SK-N-SH (cell line): Measurements from ENCODE around the gene SHLD1. TPM values are rescaled to one million over a fixed set of nuclear protein-coding genes. Genes with fewer than 3 reads are reported as not detected.

Source experiments
- CTCF ChIA-PET: fragments of 300-600, 350-600 bp; formaldehyde crosslinking; extraction: SDS; loops from one replicate; lab custom pipeline; 2021; lab: Yijun Ruan, JAX
- POLR2A ChIA-PET: fragments of 350-600 bp; sonication (Branson Sonifier 250); formaldehyde crosslinking; extraction: SDS; loops from one replicate; lab custom pipeline; 2020; ENCODE audit warnings: antibody characterized with exemption, inconsistent platforms; lab: Yijun Ruan, JAX
- DNase-seq: peaks from one replicate; pipeline ENCODE4 v3.0.0; 2012
- H2AFZ ChIP-seq: fragments of 200-600 bp; sonication (generic); 2 replicates; pipeline ENCODE4 v1.8.1; 2016; ENCODE audit warnings: antibody characterized with exemption, mild to moderate bottlenecking, low read depth
- H3F3A ChIP-seq: fragments of 200-600 bp; sonication (generic); replicated peaks from 2 replicates; pipeline ENCODE3; 2016; ENCODE audit warnings: antibody characterized with exemption, mild to moderate bottlenecking; ENCODE audit not compliant: insufficient read depth
- H3K27ac ChIP-seq, 2 experiments: fragments of 200-500 bp in 1 of 2; fragments of 200-600 bp in 1 of 2; sonication (Bioruptor generic) in 1 of 2; sonication (generic), shearing (Covaris generic) in 1 of 2; 2 replicates each; pipeline versions ENCODE4 v1.5.1 to v1.6.1; 2014 to 2016; ENCODE audit warnings: low read depth in 2 of 2, inconsistent platforms in 1 of 2, low read length in 1 of 2, mild to moderate bottlenecking in 1 of 2, mixed read lengths in 1 of 2
- H3K27me3 ChIP-seq: fragments of 200-600 bp; sonication (generic), shearing (Covaris generic); 2 replicates; pipeline ENCODE4 v1.6.1; 2016; ENCODE audit warnings: mixed run types; ENCODE audit not compliant: insufficient read depth
- H3K36me3 ChIP-seq, 2 experiments: fragments of 200-500 bp in 1 of 2; fragments of 200-600 bp in 1 of 2; sonication (Bioruptor generic) in 1 of 2; sonication (generic) in 1 of 2; replicated peaks in 1 of 2; 2 replicates each; pipeline versions ENCODE3 to v1.5.1; 2014 to 2016; ENCODE audit warnings: low read length in 1 of 2, mild to moderate bottlenecking in 1 of 2; ENCODE audit not compliant: insufficient read depth in 2 of 2, control insufficient read depth in 1 of 2
- H3K4me1 ChIP-seq, 2 experiments: fragments of 200-500 bp in 1 of 2; fragments of 200-600 bp in 1 of 2; sonication (Bioruptor generic) in 1 of 2; sonication (generic), shearing (Covaris generic) in 1 of 2; 2 replicates each; pipeline versions ENCODE4 v1.5.1 to v1.6.1; 2014 to 2016; ENCODE audit warnings: low read depth in 1 of 2, low read length in 1 of 2, mixed run types in 1 of 2; ENCODE audit not compliant: insufficient read depth in 2 of 2, control insufficient read depth in 1 of 2
- H3K4me2 ChIP-seq: fragments of 200-600 bp; sonication (generic), shearing (Covaris generic); 2 replicates; pipeline ENCODE4 v1.6.1; 2017; ENCODE audit warnings: mixed run types
- H3K4me3 ChIP-seq, 2 experiments: fragments of 200-500 bp in 1 of 2; fragments of 200-600 bp in 1 of 2; sonication (Bioruptor generic) in 1 of 2; sonication (generic), shearing (Covaris generic) in 1 of 2; 2 replicates each; pipeline versions ENCODE4 v1.5.1 to v1.8.1; 2014 to 2016; ENCODE audit warnings: low read depth in 2 of 2, inconsistent platforms in 1 of 2, low read length in 1 of 2, mild to moderate bottlenecking in 1 of 2, mixed read lengths in 1 of 2, moderate library complexity in 1 of 2
- H3K79me2 ChIP-seq: fragments of 200-600 bp; sonication (generic); 2 replicates; pipeline ENCODE4 v1.8.1; 2017; ENCODE audit warnings: mild to moderate bottlenecking; ENCODE audit not compliant: insufficient read depth
- H3K9ac ChIP-seq: fragments of 200-600 bp; sonication (generic); 2 replicates; pipeline ENCODE4 v1.6.1; 2017; ENCODE audit warnings: mixed run types
- H3K9me2 ChIP-seq: fragments of 200-600 bp; sonication (generic); 2 replicates; pipeline ENCODE4 v1.6.1; 2017; ENCODE audit warnings: mixed run types
- H3K9me3 ChIP-seq: fragments of 200-600 bp; sonication (generic); 2 replicates; pipeline ENCODE4 v1.6.1; 2017; ENCODE audit warnings: mixed run types, mild to moderate bottlenecking, moderate library complexity
- H4K20me1 ChIP-seq: fragments of 200-600 bp; sonication (generic); 2 replicates; pipeline ENCODE4 v1.6.1; 2017; ENCODE audit warnings: mild to moderate bottlenecking, mixed run types; ENCODE audit not compliant: insufficient read depth
- EP300 ChIP-seq, 2 experiments: IDR thresholded peaks; 2 replicates each; pipeline versions ENCODE4 v1.4.0 to v1.6.1; 2012; ENCODE audit warnings: borderline replicate concordance in 1 of 2, low read depth in 1 of 2, low read length in 1 of 2
- GATA2 ChIP-seq: sonication (generic); formaldehyde crosslinking; IDR thresholded peaks from 2 replicates; pipeline ENCODE4 v1.5.0; 2020; ENCODE audit warnings: mild to moderate bottlenecking, missing genetic modification reagents
- JUND ChIP-seq: IDR thresholded peaks from 2 replicates; pipeline ENCODE4 v1.4.0; 2012
- NFIC ChIP-seq: IDR thresholded peaks from 2 replicates; pipeline ENCODE4 v1.4.0; 2012; ENCODE audit warnings: borderline replicate concordance
- RCOR1 ChIP-seq: fragments of 150-350 bp; IDR thresholded peaks from 2 replicates; pipeline ENCODE4 v1.6.1; 2017; ENCODE audit warnings: antibody characterized with exemption, low read length
- RFX5 ChIP-seq: IDR thresholded peaks from 2 replicates; pipeline ENCODE4 v1.6.1; 2012; ENCODE audit warnings: mild to moderate bottlenecking, improper control_type of control experiment, low read length
- TAF1 ChIP-seq: IDR thresholded peaks from 2 replicates; pipeline ENCODE4 v1.6.1; 2012; ENCODE audit warnings: low read depth, mild to moderate bottlenecking, low read length, moderate library complexity, borderline replicate concordance
- TCF12 ChIP-seq: IDR thresholded peaks from 2 replicates; pipeline ENCODE4 v1.4.0; 2012
- WGBS: methylation state at CpG from one replicate; pipeline ENCODE4 v1.1.6; 2017; ENCODE audit warnings: low lambda C conversion rate; 5-methylcytosine and 5-hydroxymethylcytosine counted together
- polyA plus RNA-seq, 3 experiments: library from polyadenylated mRNA; depleted of rRNA; stranded (reverse); fragments of >200 nt; gene quantifications; 2 replicates each; pipeline ENCODE4 v1.2.3, GENCODE V29; 2012
- TF ChIP-seq, protein P1 (sequence below): fragments of 150-350 bp; IDR thresholded peaks from 2 replicates; pipeline ENCODE4 v1.6.1; 2016; ENCODE audit warnings: mild to moderate bottlenecking, low read depth, low read length
- TF ChIP-seq, protein P2 (sequence below): IDR thresholded peaks from 2 replicates; pipeline ENCODE4 v1.6.1; 2012; ENCODE audit warnings: mild to moderate bottlenecking, low read depth, low read length, moderate library complexity
- TF ChIP-seq, protein P3 (sequence below): IDR thresholded peaks from 2 replicates; pipeline ENCODE4 v1.4.0; 2012; ENCODE audit warnings: low read depth

The SHLD1 gene
- polyA plus RNA-seq, 1 of the 3 experiments (the other 2 are of a cell fraction), result 4.5 TPM

DNA sequence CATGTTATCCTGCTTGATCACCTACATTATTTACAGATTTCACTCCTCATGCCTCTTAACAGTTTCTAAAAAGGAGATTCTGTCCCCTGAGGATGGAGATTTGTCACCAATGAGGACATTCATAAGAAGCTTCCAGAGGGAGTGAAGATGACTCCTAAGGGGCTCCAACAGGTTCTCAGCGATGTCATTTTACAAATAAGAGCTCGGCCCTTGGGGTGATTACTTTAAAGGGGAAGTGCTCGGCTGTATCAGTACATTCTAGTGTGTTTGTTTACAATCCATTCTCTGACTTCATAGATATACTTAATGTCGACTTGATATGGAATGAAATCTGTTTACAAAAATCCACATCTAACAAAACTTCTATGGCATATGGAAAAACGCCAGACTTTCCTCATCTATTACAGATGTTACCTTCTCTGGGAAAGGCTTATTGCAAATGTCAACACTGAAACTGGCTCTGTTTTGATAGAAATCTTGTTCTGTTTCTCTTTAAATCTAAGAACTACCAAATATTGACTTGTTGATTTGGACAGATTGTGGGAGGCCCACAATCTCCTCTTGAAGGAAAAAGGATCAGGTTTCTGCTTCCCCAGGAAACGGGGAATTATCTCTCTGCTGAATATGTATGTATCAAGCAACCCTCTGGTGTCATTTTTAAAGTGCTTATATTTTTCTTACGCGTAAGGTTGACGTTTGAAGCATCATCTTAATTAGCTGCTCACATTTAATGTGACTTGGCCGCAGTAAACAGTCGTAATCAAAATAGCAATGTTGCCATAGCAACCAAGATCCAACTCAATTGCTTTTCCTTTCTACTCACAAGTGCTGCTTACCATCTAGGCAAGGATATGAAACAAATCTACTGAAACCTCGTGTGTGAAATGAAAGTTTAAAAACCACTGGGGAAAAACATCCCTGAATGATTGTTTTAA lies 95.7 kb downstream of the SHLD1 start:
- peak overlapping the region; percentile 5 to 75; a peak in 3 of 4 replicates for H3K27ac ChIP-seq
- no peaks in the 10 kb centered on the region for H3K27me3 ChIP-seq
- WGBS, result 59% methylated on average over 12 of the region's 12 CpGs
- no peaks in the 10 kb centered on the region for H3K9me3 ChIP-seq
- no peaks in the 10 kb centered on the region for H3K9me2 ChIP-seq
- H3K4me3 ChIP-seq, result no peak overlapping the region
- DNase-seq, result peak; percentile 38
- H4K20me1 ChIP-seq, result no peaks in the 10 kb centered on the region; the same call in 1 of the 2 replicates
- no peak overlapping the region; the same call in 1 of the 2 replicates for H3K4me2 ChIP-seq
- H3K4me1 ChIP-seq, result peaks cover 11 to 27% of the 10 kb centered on the region in 2 experiments; a peak in 3 of 4 replicates
- H3K36me3 ChIP-seq, result no peaks in the 10 kb centered on the region
- H3K79me2 ChIP-seq, result no peaks in the 10 kb centered on the region
- no peak overlapping the region for H2AFZ ChIP-seq
- no peak overlapping the region for H3K9ac ChIP-seq
- TF ChIP-seq TCF12, result peak; percentile 63
- no peak for TF ChIP-seq TAF1
- peak; percentile 70 for TF ChIP-seq GATA2 (CRISPR knock-in tag)
- TF ChIP-seq RCOR1, result peak; percentile 53; the same call in 1 of the 2 replicates
- no peak for TF ChIP-seq RFX5
- TF ChIP-seq EP300 (IDR thresholded peaks at IDR 0.05; ENCODE audit: borderline replicate concordance in 1 of 2, low read depth in 1 of 2, low read length in 1 of 2), result peak in 1 of 2 experiments; percentile 79; a peak in 2 of 4 replicates
- TF ChIP-seq, protein P1, sequence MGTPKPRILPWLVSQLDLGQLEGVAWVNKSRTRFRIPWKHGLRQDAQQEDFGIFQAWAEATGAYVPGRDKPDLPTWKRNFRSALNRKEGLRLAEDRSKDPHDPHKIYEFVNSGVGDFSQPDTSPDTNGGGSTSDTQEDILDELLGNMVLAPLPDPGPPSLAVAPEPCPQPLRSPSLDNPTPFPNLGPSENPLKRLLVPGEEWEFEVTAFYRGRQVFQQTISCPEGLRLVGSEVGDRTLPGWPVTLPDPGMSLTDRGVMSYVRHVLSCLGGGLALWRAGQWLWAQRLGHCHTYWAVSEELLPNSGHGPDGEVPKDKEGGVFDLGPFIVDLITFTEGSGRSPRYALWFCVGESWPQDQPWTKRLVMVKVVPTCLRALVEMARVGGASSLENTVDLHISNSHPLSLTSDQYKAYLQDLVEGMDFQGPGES, result no peak
- H3F3A ChIP-seq, result peaks cover 8% of the 10 kb centered on the region
- ChIA-PET CTCF (interaction anchor here (0.7 to 1.0 kb wide), 2 partner anchors 10 to 276 kb away, joined by 3 read pairs; no protein-coding TSS in a partner anchor), POLR2A (interaction anchor here (0.6 kb wide), 1 partner anchor 89 kb away, joined by 5 read pairs; no protein-coding TSS in a partner anchor)

DNA sequence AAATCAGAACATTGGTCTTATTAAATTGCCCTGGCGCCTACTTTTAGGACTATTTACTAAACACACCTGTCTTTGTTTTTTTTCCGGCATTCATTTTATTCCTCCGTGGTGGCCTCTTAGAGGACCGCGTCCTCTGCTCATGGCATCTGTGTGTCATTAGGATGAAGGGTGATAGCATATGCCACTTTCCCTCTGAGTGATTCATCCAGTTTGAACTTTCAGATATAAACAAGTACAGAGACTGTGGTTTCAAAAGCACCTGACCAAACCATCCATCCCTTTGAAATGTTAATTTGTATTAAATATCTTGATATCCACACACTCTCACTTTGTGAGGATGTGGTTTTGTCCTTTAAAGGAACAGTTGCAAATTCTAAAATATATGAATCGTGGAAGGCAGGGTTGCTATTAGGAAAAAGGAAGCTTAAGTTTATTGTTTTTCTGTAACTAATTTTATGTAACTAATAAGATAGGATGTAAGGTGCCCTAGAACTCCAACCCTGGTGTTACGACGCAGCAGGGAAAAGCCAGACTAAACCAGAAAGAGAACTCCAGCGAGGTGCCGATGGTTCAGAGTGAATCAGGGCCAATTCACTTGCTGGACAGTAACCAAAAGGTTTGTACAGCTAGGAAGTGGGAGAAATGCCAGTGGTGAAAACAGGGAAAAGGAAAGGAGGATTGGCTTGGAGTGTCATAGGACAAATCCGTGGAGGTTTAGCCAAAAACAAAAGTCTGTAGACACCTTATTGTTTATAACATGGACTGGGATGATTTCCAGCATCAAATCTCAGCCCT lies 98.7 kb downstream of the SHLD1 start:
- no peak for DNase-seq
- H3F3A ChIP-seq, result peaks cover 5% of the 10 kb centered on the region
- ChIA-PET POLR2A (no interaction called here), CTCF (no interaction called here)
- H3K79me2 ChIP-seq, result no peaks in the 10 kb centered on the region
- WGBS, result 64% methylated on average over 11 of the region's 11 CpGs
- no peak overlapping the region for H2AFZ ChIP-seq
- TF ChIP-seq NFIC, result peak; percentile 17; the same call in 1 of the 2 replicates
- TF ChIP-seq, protein P2, sequence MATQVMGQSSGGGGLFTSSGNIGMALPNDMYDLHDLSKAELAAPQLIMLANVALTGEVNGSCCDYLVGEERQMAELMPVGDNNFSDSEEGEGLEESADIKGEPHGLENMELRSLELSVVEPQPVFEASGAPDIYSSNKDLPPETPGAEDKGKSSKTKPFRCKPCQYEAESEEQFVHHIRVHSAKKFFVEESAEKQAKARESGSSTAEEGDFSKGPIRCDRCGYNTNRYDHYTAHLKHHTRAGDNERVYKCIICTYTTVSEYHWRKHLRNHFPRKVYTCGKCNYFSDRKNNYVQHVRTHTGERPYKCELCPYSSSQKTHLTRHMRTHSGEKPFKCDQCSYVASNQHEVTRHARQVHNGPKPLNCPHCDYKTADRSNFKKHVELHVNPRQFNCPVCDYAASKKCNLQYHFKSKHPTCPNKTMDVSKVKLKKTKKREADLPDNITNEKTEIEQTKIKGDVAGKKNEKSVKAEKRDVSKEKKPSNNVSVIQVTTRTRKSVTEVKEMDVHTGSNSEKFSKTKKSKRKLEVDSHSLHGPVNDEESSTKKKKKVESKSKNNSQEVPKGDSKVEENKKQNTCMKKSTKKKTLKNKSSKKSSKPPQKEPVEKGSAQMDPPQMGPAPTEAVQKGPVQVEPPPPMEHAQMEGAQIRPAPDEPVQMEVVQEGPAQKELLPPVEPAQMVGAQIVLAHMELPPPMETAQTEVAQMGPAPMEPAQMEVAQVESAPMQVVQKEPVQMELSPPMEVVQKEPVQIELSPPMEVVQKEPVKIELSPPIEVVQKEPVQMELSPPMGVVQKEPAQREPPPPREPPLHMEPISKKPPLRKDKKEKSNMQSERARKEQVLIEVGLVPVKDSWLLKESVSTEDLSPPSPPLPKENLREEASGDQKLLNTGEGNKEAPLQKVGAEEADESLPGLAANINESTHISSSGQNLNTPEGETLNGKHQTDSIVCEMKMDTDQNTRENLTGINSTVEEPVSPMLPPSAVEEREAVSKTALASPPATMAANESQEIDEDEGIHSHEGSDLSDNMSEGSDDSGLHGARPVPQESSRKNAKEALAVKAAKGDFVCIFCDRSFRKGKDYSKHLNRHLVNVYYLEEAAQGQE, result peak; percentile 76; the same call in 1 of the 2 replicates
- no peak for TF ChIP-seq JUND
- TF ChIP-seq, protein P3, sequence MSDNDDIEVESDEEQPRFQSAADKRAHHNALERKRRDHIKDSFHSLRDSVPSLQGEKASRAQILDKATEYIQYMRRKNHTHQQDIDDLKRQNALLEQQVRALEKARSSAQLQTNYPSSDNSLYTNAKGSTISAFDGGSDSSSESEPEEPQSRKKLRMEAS, result no peak
- TF ChIP-seq TCF12, result peak; percentile 50; the same call in 1 of the 2 replicates
- no peak overlapping the region for H3K27ac ChIP-seq
- H3K9me2 ChIP-seq, result no peaks in the 10 kb centered on the region
- no peaks in the 10 kb centered on the region for H3K36me3 ChIP-seq
- no peak overlapping the region for H3K4me3 ChIP-seq
- H3K4me1 ChIP-seq, result peaks cover 9 to 22% of the 10 kb centered on the region in 2 experiments; a peak in 3 of 4 replicates
- no peaks in the 10 kb centered on the region for H3K9me3 ChIP-seq
- H4K20me1 ChIP-seq, result no peaks in the 10 kb centered on the region; the same call in 1 of the 2 replicates
- H3K27me3 ChIP-seq, result no peaks in the 10 kb centered on the region
- H3K9ac ChIP-seq, result no peak overlapping the region
- H3K4me2 ChIP-seq, result peak overlapping the region; percentile 57; the same call in 1 of the 2 replicates
